Dedifferentiated amniotic fluid mesenchymal stem cell (primary cell): ENCODE measurements around the gene TMED5.
"Not testable (repeated sequence)": the region's sequence is repeated elsewhere in the genome, so short reads cannot be mapped to it uniquely, and the experiment has no call there.

Source experiments
- DNase-seq: peaks from one replicate; pipeline ENCODE4 v3.0.0-alpha.2; 2016; ENCODE audit errors: extremely low spot score

The TMED5 gene

DNA sequence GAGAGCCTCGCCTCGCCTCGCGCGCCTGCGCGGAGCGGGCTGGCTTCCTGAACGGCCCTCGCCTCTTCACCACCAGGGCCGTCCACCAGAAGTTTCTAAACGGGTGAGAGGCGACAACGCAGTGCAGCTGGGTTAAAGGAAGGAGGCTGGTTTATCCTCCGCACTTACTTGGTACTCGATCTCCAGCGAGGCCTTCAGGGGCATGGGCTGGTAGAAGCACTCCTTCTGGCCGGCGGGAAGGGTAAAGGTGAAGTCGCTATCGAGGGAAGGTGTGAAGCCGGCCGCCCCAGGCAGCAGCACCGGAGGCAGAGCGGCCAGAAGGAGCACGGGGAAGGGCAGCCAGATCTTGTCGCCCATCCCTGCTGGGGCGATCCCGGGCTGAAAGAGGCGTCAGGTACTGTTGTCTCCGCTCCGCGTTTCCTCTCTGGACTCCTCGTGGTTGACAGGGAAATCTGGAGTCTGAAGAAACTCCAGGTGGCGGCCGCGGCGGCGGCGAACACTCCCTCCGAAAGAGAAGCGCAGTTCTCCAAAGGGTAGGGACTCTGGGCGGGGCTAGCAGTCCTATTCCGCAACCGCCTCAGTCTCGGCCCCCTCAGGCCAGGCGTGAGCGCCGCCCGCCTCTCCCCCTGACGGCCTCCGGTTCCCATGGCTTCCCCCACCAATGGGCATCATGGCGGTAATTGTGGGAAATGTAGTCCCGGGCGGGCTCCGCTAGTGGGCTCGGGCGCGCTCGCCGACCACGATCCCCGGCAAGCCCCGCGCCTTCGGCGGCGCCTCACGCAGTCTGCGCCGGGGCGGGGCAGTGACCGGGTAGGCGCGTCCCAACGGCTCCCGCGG, at the start of gene TMED5:
Gene TMED5 (minus strand): TSS at position 528 of the 837 bp plus-strand sequence. CDS start 171 bp downstream, at position 357.
- DNase-seq = peak; percentile 98

DNA sequence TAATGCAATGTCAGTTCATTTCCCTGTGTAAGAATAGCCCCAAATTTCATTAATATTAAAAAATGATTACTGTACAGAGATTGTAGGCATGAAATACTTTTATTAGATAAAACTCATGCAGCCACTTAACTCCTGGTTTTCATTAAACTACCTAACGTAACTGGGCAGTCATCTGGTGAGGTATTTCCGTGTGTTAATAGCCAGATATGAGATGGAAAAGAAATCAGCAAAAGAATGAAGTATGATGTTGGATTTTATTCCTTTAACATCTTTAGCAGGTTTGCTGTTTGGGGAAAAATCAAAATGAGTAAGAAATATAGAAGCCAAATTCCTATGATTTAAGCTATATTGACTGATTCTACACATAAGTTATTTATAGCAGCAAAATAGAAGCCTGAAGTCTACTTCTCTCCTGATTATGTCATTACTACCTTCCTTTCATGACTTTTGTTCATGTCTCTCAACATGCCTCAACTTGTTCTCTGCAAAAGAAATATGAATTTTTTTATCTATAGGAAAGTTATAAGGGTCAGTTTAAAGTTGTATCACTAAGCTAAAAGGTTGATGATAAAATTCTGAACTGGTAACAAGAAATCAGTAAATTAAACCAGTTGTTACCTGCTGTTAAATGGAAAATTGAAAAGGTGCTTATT, 42.9 kb upstream of the TMED5 start:
- no peak for DNase-seq

DNA sequence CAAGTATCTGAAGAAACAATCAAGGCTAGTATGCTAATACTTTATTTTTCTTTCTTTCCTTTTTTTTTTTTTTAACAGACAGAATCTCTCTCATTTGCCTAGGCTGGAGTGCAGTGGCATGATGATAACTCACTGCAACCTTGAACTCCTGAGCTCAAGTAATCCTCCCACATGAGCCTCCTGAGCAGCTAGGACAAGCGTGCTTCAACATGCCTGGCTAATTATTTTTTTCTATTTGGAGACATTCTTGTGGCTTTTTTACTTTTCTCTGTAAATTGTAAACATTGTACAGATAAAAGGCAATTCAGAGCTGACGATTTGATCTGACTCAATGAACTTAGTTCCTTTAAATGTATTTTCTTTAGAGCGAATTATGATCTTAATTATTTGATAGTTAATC, 41.7 kb upstream of the TMED5 start:
- DNase-seq = no peak

DNA sequence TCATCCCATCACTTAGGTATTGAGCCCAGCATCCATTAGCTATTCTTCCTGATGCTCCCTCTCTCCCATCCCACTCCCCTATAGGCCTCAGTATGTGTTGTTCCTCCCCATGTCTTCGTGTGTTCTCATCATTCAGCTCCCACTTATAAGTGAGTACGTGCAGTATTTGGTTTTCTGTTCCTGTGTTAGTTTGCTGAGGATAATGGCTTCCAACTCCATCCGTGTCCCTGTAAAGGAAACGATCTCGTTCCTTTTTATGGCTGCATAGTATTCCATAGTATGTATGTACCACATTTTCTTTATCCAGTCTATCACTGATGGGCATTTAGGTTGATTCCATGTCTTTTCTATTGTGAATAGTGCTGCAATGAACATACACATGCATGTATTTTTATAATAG, 40.5 kb upstream of the TMED5 start:
- DNase-seq = not testable (repeated sequence)

- no peak for DNase-seq
Observed at GRCh38 chr1:93219443-93219842, 39.2 kb upstream of the TMED5 start.

DNA sequence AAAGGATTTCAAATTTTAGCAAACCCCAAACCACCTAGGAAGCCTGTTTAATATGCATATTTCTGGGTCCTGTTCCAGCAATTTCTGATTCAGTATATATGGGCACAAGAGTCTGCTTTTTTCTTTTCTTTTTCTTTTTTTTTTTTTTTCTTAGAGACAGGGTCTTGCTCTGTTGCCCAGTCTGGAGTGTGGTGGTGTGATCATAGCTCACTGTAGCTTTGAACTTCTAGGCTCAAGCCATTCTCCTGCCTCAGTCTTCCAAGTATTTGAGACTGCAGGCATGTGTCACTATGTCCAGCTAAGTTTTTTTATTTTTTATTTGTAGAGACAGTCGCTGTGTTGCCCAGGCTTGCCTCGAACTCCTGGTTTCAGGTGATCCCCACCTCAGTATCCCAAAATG, 35.1 kb upstream of the TMED5 start:
- DNase-seq = no peak

GRCh38 chr1:93207211-93207610, 27.0 kb upstream of the TMED5 start:
- DNase-seq = no peak

DNA sequence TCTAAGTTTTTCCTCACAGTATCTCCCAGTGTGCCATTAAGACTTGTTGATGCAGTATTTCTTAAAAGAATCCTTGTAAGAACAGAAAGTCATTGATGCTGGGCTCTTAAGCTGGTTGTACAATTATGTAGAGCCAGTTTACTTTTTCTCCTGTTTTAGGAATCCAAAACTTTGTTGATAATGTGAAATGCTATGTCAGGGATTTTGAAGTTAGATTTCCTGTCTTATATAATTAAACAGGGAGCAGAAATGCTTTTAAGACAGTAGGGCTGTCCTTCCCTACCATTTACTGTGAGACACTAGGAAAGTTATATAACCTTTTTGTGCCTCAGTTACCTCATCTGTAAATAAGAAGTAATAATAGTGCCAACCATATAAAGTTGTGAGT, 26.3 kb upstream of the TMED5 start:
- DNase-seq = no peak

- no peak for DNase-seq
Observed at GRCh38 chr1:93205892-93206566, 25.8 kb upstream of the TMED5 start.

DNA sequence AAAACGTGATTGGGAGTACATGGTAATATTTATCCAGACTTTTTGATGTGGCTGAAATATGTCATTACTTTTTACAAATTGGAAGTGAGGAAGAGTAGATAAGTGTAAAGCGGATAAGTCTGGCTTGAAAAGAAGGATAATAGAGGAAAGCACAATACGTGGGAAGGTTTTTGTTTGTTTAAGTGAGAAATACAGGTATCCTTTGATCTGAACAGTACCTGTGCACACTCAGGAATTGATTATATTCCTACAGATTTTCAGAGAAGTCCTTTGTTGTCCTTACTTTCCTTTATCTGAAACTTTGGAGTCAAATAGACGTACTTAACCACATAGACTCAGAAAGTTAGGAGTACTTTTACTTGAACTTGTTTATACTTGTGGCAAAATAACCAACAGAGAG, 20.5 kb upstream of the TMED5 start:
- no peak for DNase-seq

- DNase-seq = no peak
Observed at GRCh38 chr1:93200086-93200620, 19.9 kb upstream of the TMED5 start.

GRCh38 chr1:93199150-93199549, 18.9 kb upstream of the TMED5 start:
- DNase-seq = no peak

- peak; percentile 26 for DNase-seq
Observed at GRCh38 chr1:93196591-93196990, 16.4 kb upstream of the TMED5 start.

GRCh38 chr1:93194231-93194990, 14.2 kb upstream of the TMED5 start:
- no peak for DNase-seq

GRCh38 chr1:93190432-93190831, 10.2 kb upstream of the TMED5 start:
- no peak for DNase-seq

DNA sequence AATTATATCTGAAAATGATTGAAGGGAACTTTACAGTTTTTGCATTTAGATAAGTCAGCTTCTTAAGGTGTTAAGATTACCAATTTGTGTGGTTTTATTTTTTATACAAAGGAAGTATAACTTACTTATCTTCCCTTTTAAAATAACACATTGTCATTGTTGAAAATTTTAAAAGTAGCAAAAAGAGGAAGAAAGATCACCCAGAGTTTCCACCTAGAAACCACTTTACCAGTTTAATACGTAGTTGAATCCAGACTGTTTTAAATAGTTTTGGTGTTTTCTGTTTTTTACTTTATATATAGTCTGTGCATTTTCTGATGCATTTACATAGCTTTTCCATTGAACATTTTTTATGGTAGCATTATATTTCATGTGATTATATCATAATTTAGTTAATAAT, 6.5 kb upstream of the TMED5 start:
- DNase-seq = no peak

- no peak for DNase-seq
Observed at GRCh38 chr1:93180723-93181613, 755 bp upstream of the TMED5 start, which contains the start of gene CCDC18. TSS of gene CCDC18 (plus strand) at chr1:93180724. CDS start at chr1:93183362, 2,638 bp downstream.

GRCh38 chr1:93178418-93178817, 1.8 kb downstream of the TMED5 start:
- no peak for DNase-seq

DNA sequence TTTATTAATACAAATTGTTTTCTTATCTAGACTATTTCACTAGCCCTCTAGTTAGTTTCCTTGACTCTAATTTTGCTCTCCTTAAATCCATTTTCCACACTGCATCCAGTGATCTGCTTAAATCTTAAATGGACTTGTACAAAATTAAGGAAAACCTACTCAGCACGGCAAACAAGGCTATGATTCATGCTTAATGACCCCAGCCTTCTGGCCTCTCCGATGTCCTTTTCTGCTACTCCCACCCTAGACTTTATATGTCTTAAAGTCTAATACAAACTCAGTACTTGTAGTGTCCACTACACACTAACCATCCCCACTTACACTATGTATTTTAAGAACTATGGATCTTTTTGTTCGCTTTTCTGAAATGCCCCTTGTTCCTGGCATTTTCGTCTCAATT, 2.2 kb downstream of the TMED5 start:
- no peak for DNase-seq

GRCh38 chr1:93174638-93175037, 5.6 kb downstream of the TMED5 start:
- not testable (repeated sequence) for DNase-seq

GRCh38 chr1:93172778-93173177, 7.4 kb downstream of the TMED5 start:
- DNase-seq = no peak
